ENCODE results near the gene CPED1.

Gene CPED1

GRCh38 chr7:121076350-121077164, 88.0 kb downstream of the CPED1 start:
- TF ChIP-seq, protein P1, sequence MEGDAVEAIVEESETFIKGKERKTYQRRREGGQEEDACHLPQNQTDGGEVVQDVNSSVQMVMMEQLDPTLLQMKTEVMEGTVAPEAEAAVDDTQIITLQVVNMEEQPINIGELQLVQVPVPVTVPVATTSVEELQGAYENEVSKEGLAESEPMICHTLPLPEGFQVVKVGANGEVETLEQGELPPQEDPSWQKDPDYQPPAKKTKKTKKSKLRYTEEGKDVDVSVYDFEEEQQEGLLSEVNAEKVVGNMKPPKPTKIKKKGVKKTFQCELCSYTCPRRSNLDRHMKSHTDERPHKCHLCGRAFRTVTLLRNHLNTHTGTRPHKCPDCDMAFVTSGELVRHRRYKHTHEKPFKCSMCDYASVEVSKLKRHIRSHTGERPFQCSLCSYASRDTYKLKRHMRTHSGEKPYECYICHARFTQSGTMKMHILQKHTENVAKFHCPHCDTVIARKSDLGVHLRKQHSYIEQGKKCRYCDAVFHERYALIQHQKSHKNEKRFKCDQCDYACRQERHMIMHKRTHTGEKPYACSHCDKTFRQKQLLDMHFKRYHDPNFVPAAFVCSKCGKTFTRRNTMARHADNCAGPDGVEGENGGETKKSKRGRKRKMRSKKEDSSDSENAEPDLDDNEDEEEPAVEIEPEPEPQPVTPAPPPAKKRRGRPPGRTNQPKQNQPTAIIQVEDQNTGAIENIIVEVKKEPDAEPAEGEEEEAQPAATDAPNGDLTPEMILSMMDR (IDR thresholded peaks at IDR 0.05; ENCODE audit: low read depth, low read length) = no peak
- Histone ChIP-seq H3K9me3 (ENCODE audit: severe bottlenecking) (no peaks in the 10 kb centered on the region), H3K27me3 (ENCODE audit: insufficient read depth, low read depth, severe bottlenecking) (no peaks in the 10 kb centered on the region), H3K4me3 (ENCODE audit: low read depth, low read length) (no peak overlapping the region), H3K36me3 (no peaks in the 10 kb centered on the region), H3K27ac (no peak overlapping the region)
- no peak for DNase-seq

GRCh38 chr7:121077165-121077630, 88.7 kb downstream of the CPED1 start:
- H3K4me3 ChIP-seq (ENCODE audit: low read depth, low read length) = no peak overlapping the region
- H3K27ac ChIP-seq = no peak overlapping the region
- H3K9me3 ChIP-seq (ENCODE audit: severe bottlenecking) = no peaks in the 10 kb centered on the region
- no peak for DNase-seq
- TF ChIP-seq, protein P1 (IDR thresholded peaks at IDR 0.05; ENCODE audit: low read depth, low read length) = no peak
- no peaks in the 10 kb centered on the region for H3K36me3 ChIP-seq
- H3K27me3 ChIP-seq (ENCODE audit: insufficient read depth, low read depth, severe bottlenecking) = no peaks in the 10 kb centered on the region

DNA sequence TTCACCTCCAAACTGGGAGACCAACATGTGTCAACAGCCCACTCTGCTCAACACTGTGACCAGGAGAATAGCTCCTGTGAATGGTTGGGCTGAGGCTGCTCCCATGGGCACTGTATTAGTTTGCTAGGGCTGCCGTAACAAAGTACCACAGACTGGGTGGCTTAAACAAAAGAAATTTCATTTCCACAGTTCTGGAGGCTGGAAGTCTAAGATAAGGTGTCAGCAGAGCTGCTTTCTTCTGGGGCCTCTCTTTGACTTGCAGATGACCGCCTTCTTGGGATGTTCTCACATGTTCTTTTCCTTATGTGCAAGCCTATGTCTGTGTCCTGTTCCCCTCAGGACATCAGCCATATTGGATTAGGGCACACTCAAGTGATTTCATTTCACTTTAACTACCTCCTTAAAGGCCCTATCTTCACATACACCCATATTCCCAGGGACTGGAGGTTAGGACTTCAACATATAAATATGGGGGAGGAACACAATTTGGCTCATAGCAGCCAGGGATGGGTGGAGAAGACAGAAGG, 90.3 kb downstream of the CPED1 start:
- Histone ChIP-seq H3K9me3 (ENCODE audit: severe bottlenecking) (no peaks in the 10 kb centered on the region), H3K36me3 (no peaks in the 10 kb centered on the region), H3K4me3 (ENCODE audit: low read depth, low read length) (no peak overlapping the region), H3K27me3 (ENCODE audit: insufficient read depth, low read depth, severe bottlenecking) (no peaks in the 10 kb centered on the region), H3K27ac (no peak overlapping the region)
- DNase-seq = no peak
- TF ChIP-seq, protein P1 (IDR thresholded peaks at IDR 0.05; ENCODE audit: low read depth, low read length) = no peak

DNA sequence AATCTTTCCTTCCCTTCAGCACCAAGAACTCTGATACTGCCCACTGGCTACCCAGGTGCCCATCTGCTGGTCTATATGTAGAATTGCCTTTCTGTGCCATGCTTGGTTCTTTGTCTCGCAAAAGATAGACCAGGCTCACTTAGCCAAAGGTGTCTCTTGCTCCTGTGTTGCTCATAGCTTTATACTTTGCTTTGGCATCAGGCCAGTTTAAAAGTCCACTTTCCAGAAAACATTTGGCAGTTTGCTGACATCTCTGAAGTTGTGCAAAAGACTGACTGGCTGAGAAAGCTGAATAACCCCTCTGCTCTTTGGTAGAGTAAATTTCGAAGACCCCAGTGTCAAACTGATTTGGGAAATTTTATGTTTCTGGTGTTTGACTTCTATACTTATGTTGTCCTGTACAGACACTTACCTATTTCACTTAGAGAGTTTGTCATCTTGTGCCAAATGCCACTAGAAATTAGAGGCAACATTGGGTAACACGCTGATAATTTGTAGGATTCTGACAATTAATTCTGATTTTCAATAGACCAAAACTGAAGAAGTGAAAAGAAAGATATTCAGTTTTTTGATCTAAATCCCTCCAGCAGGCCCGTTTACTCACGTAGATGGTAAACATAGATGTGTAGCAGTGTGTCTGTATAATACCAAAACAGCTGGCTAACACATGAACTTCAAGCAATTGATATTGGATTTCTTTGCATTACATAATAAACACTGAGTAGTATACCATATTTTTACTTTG, 91.1 kb downstream of the CPED1 start:
- Histone ChIP-seq H3K9me3 (ENCODE audit: severe bottlenecking) (no peaks in the 10 kb centered on the region), H3K27me3 (ENCODE audit: insufficient read depth, low read depth, severe bottlenecking) (no peaks in the 10 kb centered on the region), H3K4me3 (ENCODE audit: low read depth, low read length) (no peak overlapping the region), H3K36me3 (no peaks in the 10 kb centered on the region), H3K27ac (no peak overlapping the region)
- no peak for DNase-seq
- TF ChIP-seq, protein P1 (IDR thresholded peaks at IDR 0.05; ENCODE audit: low read depth, low read length) = no peak

GRCh38 chr7:121080257-121080912, 91.9 kb downstream of the CPED1 start:
- Histone ChIP-seq H3K36me3 (no peaks in the 10 kb centered on the region), H3K27me3 (ENCODE audit: insufficient read depth, low read depth, severe bottlenecking) (no peaks in the 10 kb centered on the region), H3K9me3 (ENCODE audit: severe bottlenecking) (no peaks in the 10 kb centered on the region), H3K27ac (no peak overlapping the region), H3K4me3 (ENCODE audit: low read depth, low read length) (no peak overlapping the region)
- no peak for DNase-seq
- TF ChIP-seq, protein P1 (IDR thresholded peaks at IDR 0.05; ENCODE audit: low read depth, low read length) = no peak
